ENCODE data around the gene MAP7.
"Not testable (repeated sequence)": the region's sequence is repeated elsewhere in the genome, so short reads cannot be mapped to it uniquely, and the experiment has no call there.

MAP7 gene

DNA sequence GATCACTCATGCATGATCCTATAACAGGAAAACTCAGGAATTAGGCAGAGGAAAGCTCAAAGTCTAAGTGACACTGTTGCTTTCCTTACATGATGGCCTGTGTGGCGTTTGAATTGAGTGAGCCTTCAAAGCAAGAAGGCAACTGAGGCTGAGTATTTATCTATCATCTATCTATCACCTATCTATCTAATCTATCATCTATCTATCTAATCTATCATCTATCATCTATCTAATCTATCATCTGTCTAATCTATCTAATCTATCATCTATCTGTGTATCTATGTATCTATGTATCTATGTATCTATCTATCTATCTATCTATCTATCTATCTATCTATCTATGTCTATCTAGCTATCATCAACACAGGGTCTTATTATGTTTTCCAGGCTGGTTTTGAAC, 218.8 kb downstream of the MAP7 start:
- no peak for DNase-seq

DNA sequence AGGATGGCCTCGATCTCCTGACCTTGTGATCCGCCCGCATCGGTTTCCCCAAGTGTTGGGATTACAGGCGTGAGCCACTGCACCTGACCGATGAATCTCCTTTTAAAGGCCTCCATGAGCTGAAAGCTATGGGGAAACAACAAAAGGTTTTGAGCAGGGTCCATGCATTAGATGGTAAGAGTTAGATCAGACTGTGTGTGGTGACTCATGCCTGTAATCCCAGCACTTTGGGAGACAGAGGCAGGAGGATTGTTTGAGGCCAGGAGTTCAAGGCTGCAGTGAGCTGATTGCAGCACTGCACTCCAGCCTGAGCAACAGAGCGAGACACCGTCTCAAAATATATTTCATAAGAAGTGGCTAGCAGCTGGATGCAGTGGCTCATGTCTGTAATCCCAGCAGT, 219.6 kb downstream of the MAP7 start:
- no peak for DNase-seq

DNA sequence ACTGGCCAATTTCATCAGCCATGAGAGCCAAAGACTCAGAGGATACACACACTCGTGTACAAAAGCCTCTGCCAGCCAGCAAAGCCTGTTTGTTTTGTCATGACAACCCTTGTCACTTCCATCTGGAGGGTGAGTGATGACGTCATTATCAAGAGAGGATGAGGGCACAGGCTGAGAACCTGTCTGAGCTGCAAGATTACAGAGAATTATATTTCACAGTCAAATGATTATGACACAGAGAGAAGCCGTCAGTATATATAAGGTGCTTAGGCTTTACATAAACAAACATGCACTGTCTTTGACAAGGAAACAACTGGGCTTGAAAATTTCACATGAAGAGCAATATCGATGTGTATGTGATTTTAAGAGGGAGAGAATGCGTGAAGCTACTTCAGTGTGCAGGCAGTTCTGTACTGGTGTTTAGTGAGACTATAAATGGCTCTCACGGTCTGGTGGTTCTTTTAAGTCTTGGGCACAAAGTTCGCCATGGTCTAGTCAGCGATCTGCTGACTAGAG, 224.1 kb downstream of the MAP7 start:
- DNase-seq = no peak

DNA sequence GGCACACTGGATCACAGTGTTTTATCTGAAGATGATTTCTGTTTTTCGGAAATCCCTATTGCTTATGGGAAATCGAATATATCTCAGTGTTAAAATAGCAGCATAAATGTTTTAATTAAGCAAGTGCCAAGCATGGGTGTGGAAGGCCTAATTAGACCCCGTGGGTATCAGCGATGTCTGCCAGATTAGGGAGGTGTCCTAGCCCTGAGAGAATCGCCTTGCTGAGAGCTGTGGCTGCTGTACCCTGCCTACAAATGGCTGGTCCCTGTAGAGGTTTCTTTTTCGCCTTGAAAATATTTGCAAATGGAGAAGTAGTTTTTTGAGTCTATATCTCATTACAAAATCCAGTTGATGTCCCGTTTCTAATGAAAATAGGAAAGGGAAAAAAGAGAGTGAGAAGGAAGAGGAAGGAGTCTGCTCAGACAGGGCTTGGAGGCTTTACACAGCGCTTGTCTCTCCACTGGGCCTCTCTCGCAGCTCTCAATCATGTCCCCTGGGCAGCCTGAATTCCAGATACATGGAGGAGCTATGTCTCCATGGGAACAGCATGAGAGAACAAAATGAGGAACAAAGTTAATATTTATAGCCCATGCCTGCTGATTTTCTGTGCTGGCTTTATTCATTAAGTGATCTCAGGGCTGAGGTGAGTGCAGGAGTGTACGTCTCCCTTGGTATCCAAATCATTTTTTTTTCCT, 225.4 kb downstream of the MAP7 start:
- DNase-seq = no peak

DNA sequence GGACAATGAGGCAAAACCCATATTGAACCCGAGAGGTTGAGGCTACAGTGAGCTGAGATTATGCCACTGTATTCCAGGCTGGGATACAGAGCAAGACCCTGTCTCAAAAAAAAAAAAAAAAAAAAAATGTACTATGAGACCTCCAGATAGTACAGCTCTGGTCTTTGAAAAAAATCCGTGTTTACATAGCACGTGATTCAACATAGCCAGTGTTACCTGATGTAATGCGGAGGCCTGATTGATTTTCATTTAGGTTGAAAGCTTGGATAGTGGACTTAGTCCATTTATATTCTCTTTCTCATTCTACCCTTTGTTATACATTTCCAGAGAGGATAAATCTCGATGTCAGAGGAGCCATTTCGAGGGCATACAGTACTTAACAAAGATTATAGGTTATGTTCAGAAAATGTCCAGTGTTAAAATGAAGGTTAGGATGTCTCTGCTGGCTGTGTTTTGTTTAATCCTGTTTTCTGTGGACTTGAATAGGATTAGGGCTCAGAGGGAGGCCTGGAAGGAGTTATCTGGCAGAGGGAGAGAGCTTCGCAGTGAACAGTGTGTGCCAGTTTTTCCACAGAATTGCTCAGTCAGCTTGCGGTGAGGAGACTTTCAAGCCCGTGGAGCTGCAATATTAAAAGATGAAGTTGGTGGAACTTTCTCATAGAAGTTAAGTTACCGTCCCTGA, 226.7 kb downstream of the MAP7 start:
- DNase-seq = no peak

DNA sequence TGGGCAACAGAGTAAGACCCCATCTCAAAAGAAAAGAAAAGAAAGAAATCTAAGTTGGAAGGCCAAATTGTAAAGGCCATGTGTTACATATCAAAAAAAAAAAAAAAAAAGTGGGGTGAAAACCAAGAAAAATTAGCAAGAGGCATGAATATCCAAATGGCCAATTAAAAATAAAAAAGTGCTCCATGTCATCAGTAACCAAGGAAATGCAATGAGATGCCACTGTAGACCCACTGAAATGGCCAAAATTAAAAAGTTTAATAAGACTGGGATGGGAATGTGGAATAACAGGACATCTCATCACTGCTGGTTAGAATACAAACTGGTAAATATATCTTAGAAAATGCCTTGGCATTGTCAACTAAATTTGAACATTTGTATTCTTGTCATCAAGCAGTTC, 230.5 kb downstream of the MAP7 start:
- DNase-seq = no peak

DNA sequence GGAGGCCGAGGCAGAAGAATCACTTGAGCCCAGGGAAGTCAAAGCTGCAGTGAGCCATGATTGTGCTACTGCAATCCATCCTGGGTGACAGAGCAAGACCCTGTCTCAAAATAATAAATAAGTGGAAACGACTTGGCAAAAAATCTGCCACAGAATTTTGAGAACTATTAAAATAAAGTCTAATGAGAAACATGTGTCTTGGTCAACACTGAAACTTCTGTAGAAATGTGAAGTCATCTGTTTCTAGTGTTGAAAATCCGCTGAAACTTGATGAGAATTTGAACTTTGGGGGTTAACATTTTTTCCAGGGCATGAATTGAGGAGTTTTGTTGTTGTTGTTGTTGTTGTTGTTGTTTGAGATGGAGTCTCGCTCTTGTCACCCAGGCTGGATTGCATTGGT, 231.5 kb downstream of the MAP7 start:
- DNase-seq = no peak

DNA sequence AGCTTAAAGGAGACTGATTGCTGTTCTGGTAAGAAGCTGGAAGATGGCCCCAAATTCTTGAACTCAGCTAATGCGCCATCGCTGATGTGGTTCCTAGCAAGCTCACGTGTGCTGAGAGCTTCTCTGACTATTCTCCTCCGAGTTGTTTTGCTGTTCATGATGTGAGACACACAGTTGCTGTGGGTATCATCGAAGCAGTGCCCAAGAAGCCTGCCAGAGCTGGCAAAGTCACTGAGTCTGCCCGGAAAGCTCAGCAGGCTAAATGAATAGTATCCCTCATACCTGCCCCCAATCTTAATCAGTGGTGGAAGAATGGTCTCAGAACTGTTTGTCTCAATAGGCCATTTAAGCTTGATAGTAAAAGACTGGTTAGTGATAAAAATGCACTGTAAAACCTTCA, 232.3 kb downstream of the MAP7 start:
- no peak for DNase-seq

DNA sequence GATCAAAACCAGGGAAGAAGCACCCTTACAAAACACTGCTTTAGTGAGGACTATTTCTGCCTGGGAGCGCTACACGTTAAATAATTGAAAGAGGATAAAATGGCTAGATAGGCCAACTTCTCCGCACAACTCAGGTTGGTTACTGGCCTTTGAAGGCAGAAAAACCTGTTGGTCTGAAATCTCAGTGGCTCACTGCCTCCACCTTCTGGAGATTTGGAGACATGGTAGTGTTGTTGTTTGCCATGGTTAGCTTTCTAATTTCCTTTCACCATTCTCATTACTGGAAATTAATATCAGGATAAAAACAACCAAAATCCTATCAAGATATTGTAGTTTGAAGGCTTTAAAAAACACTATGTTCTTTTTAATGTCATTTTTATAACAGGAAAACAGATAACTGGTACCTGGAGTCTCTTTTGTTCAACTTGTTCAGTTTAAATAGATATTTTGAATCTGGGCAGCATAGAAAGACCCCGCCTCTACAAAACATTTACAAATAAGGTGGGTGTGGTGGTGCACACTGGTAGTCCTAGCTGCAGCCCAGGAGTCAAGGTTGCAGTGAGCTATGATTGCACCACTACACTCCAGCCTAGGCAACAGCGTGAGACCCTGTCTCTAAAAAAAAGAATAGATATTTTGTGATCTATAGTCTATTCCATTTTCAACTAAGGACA, 233.1 kb downstream of the MAP7 start:
- peak; percentile 36 for DNase-seq

DNA sequence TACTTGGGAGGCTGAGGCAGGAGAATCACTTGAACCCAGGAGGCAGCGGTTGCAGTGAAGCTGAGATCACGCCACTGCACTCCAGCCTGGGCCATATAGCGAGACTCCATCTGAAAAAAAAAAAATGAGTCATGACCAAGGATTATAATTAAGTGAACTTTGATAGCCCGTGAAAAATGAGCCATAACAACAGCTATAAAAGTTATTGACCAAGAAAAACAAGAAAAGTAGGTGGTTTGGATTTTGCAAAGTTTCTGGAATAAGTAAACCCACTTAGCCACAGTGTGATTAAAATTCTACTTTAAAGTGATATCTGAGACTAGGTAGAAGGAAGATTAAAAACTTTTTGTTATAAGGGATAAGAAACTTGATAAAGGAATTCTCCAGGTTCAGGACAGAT, 234.6 kb downstream of the MAP7 start:
- DNase-seq = no peak

DNA sequence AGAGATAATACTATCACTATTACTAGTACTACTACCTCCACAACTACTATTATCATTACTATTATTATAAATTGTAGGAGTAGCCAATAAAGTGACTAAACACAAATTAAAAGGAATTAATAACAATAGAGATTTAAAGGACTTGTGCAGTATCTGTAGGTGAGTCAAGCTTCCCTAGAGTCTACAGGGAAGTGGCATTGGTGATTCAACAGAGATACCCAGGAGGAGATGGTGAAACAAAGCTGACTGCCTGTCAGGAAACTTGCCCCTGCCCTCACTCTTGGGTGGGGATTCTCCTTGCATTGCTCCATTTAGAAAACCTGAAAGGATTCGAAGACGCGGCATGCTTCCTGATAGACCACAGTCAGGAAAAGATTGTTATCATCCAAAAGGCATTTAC, 237.2 kb downstream of the MAP7 start:
- DNase-seq = no peak

DNA sequence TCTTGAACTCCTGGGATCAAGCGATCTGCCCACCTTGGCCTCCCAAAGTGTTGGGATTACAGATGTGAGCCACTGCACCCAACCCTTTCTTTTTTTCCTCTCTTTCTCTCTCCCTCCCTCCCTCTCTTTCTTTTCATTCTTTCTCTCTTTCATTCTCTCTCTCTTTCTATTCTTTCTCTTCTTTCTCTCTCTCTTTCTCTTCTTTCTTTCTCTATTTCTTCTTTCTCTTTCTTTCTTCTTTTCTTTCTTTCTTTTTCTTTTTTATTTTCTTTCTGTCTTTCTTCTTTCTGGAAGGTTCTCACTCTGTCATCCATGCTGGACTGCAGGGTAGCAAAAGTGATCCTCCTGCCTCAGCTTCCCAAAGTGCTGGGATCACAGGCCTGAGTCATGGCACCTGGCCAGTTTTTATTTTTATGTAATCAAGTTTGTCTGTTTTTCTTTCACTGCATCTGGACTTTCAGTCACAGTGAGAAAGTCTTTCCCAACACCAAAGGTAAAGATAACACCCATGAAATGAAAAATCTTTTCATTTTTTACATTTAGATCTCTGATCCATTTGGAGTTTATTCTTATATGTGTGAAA, 240.4 kb downstream of the MAP7 start:
- no peak for DNase-seq

DNA sequence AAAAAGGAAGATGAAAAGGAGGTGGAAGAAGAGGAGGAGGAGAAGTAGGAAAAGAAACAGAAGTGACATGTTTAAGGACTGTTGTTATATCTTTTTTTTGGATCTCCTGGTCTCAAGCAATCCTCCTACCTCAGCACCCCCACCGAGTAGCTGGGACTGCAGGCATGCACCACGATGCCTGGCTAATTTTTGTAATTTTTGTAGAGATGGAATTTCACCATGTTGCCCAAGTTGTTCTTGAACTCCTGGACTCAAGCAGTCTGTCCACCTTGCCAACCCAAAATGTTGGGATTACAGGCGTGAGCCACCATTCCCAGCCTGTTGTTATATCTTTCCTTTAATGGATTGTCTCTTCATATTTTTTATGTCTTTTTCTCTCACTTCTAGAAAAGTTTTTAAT, 241.1 kb downstream of the MAP7 start:
- DNase-seq = no peak

DNA sequence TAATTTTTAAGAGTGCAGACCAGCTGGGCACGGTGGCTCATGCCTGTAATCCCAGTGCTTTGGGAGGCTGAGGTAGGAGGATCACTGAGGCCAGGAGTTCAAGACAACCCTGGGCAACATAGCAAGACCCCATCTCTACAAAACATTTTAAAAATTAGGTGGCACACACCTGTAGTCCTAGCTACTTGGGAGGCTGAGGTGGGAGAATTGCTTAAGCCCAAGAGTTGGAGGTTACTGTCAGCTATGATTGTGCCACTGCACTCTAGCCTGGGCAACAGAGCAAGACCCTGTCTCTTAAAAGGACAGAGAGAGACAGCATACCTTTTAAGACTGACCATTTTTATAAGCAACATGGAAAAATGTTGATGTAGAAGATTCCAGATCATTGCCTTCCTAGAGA, 241.8 kb downstream of the MAP7 start:
- not testable (repeated sequence) for DNase-seq

DNA sequence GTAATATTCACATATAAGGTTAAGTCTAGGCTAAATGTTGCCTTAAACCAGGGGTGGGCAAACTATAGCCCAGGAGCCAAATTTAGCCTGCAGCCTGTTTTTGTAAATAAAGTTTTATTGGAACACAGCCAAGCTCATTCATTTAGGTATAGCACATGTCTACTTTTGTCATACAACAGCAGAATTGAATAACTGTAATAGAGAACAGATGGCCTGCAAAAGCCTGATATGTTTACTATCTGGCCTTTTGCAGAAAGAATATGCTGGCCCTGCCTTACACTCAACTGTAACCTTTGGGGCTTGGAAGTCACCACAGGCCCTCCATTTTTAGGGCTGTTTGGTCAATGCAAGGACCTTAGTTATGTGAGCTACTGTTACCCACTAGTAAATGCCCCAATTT, 242.9 kb downstream of the MAP7 start:
- no peak for DNase-seq

DNA sequence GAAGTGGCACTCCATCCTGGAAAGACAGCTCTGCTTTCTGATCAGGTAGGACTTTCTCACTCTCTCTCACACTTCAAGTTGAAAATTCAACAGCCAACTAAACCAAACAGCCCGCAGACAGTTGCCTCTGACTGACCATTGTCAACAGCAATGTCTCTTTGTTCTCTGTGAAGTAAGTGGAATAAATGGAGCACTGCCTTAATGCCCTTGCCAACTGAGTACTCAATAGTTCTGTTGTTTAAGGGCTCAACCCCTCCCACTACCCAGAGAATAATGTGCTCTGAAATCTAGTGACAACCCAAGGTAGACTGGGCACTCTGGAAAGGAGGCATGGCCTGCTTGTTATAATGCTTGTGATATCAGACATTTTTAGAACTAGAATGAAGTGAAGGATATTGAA, 243.8 kb downstream of the MAP7 start:
- DNase-seq = no peak

DNA sequence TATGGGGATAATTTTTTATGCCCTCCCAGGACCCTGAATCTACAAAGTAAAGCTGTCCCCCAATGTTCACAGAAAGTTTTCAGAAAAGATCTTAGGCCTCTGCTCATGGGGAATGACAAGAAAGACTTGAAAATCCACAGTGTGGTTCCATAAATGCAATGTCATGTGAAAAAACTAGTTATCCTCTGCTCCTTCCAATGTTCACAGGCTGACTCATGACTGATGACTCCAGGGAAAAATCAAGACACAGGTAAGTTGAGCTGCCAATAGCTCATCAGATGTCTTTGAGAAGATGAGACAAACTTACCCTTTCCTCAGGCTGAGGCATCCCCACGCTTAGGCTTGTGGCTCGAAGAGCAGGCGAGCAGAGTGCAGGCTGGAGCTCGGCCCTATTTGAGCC, 245.8 kb downstream of the MAP7 start:
- no peak for DNase-seq

DNA sequence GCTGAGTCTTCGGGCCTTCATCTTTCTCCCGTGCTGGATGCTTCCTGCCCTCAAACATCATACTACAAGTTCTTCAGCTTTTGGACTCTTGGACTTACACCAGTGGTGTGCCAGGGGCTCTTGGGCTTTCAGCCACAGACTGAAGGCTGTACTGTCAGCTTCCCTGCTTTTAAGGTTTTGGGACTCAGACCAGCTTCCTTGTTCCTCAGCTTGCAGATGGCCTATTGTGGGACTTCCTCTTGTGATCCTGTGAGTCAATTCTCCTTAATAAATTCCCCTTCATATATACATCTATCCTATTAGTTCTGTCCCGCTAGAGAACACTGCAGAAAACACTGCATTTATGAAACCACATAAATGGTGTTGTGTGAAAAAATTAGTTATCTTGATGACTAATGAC, 246.7 kb downstream of the MAP7 start:
- DNase-seq = no peak

DNA sequence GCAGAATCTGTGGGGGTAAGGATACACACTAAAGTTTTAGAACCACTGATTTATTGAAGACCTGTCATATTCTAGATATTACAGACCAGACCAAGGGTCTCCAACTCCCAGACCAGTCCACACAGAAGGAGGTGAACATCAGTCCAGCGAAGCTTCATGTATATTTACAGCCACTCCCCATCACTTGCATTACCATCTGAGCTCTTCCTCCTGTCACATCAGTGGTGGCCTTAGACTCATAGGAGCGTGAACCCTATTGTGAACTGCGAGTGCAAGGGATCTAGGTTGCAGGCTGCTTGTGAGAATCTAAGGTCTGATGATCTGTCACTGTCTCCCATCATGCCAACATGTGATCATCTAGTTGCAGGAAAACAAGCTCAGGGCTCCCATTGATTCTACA, 255.6 kb downstream of the MAP7 start:
- no peak for DNase-seq
